HL-60/S4 treated with retinoic acid at 250 ng/mL for 4 days and 3 days (cell line): Measurements from ENCODE around the gene TLL1.

ENCODE experiments used
- in situ Hi-C: fragments of 300-500 bp; cut with MboI; formaldehyde crosslinking; loops from 2 replicates; pipeline ENCODE4 v1.7.0; 2022; ENCODE audit warnings: low sequenced_read_pairs

The TLL1 gene

DNA sequence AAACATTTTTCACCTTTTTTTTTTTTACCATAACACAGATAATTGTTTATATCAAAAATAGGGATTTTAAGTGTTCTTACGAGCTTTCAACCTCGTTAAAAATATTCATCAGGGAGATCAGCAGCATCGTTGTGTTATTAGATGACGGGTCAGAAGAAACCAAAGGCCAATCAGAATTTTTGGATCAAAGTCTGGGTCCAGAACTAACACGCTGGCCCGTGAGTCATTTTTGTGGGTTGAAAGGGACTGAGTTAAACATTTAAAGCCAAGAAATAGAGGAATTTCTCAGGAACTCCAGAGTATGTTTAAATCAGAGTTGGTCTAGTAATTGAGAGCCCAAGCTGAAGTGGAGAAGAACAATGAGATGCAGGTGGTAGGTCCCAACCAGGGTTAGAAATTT lies 170.8 kb downstream of the TLL1 start:
- in situ Hi-C loops, result no loop called here

DNA sequence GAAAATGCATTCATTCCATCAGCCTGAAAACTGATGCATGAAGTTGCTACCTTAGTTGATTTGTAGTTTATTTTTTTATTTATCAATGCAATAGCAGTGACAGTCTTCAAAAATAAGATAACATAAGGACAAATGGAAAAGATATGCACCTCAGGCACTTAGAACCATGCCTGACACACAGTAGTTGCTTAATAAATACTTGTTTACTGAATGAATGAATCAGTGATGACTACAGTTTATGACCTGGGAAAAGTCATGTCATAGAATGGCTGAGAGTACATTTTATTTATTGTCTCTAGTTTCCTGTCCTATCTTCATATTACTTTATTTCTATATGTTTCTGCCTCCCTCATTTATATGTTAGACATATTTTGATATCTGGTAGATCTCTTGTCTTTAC lies 171.8 kb downstream of the TLL1 start:
- in situ Hi-C loops, result no loop called here

GRCh38 chr4:166045457-166045856 lies 172.4 kb downstream of the TLL1 start:
- in situ Hi-C loops, result no loop called here

GRCh38 chr4:166049036-166049435 lies 176.0 kb downstream of the TLL1 start:
- in situ Hi-C loops, result no loop called here

DNA sequence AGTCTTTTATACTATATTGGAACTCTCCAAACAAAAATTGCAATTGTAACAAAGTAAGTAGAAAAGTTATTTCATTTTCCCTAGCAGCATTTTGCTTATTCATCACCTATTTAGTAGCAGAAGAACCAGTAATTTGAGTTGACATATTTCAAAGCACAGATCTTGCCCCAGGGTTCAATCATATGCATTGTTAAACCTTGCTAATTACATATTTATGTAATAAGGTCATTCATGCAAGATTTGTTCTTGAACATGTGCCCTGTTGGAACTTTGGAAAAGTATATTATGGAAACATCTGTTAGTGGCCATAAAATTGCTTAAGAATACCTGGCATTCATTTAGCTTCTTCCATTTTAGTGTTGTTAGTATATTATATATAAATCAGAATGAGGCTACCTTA lies 191.7 kb downstream of the TLL1 start:
- in situ Hi-C loops, result no loop called here

DNA sequence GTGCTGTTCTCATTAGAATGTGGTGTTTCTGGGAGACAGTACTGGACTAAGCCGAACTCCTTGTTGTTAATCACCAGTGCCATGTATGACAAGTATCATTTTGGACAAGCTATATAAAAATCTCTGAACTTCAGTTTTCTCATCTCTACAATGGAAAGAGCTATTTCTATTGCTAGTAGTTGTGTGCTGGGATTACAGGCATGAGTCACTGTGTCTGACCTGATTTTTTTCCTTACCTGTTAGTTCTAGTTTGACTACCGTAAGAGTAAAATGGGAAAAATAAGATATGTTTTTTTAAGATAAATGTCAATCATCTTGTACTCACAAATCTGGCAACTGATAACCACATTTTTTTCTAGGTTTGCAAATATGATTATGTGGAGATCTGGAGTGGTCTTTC lies 192.3 kb downstream of the TLL1 start:
- in situ Hi-C loops, result no loop called here

GRCh38 chr4:166066936-166067335 lies 193.9 kb downstream of the TLL1 start:
- in situ Hi-C loops, result no loop called here

DNA sequence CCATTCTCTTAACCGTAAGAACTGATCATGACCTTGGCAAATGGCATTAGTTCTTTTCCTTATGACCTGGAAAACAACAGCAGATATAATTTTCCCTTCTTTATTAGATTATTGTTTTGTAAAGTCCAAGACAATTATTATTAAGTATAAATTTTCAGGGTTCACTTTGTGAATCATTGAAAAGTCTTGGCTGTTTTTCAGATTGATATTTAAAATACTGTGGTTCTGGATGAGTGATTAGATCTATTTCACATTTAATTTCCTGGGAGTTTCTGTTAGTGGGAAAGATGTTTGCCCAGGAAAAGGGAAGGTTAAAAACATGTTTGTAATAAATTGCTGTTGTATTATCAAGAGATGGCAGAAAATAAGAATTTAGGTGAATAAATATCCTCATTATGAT lies 194.9 kb downstream of the TLL1 start:
- in situ Hi-C loops, result no loop called here

DNA sequence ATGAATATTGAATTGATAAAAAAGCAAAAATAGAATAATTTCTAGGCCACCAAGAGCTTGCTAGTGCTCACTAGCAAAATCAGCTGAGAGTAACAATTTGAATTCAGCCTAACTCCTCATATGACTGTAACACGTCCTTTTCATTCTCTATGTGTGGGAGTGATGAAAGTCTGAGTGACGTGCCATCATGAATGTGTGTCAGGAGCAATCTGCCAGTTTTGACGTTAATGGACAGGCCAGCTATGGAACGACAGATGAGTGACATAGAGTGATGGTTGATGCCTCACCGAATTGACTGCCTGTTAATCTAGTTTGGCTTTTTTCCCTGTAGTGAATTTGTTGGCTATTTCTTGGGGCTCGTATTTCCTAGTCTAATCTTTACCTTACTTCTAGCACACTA lies 200.7 kb downstream of the TLL1 start:
- in situ Hi-C loops, result no loop called here

DNA sequence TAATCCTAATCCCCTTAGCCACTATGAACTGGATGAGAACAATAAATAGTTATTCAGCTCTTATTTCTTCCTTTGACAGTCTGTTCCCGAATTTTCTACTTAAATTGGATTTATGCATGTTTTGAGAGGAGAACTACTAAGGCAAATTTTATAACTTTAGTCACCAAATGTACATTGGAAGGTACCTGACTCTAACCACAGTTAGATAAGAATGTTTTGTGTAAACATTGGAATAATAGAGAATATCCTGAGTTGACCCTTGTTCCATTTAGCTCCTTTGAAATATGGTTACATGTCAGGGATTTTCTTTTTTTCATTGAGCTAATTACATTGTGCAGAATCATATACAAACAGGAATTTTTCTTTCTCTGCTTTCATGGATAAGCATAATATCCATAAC lies 202.6 kb downstream of the TLL1 start:
- in situ Hi-C loops, result loop anchor here (25.0 kb wide), 1 partner anchor 538 kb away; no protein-coding TSS in a partner anchor

DNA sequence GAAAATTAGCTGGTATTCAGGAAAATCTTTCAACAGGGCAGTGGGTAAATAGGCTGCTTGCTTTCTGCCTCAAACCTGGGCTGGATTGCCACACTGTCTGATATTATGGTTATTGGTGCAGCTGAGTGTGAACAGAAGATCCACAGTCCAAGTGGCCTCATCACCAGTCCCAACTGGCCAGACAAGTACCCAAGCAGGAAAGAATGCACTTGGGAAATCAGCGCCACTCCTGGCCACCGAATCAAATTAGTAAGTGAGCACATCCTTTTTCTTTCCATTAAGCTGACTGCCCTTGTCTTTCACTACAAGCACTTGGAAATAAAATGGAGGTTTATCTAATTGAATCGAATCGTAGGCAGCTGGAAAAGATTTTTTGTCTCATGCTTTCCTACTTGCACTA lies 204.7 kb downstream of the TLL1 start:
- in situ Hi-C loops, result loop anchor here (25.0 kb wide), 1 partner anchor 540 kb away; no protein-coding TSS in a partner anchor

GRCh38 chr4:166078383-166078782 lies 205.3 kb downstream of the TLL1 start:
- in situ Hi-C loops, result loop anchor here (25.0 kb wide), 1 partner anchor 541 kb away; no protein-coding TSS in a partner anchor

GRCh38 chr4:166078955-166079354 lies 205.9 kb downstream of the TLL1 start:
- in situ Hi-C loops, result loop anchor here (25.0 kb wide), 1 partner anchor 542 kb away; no protein-coding TSS in a partner anchor

DNA sequence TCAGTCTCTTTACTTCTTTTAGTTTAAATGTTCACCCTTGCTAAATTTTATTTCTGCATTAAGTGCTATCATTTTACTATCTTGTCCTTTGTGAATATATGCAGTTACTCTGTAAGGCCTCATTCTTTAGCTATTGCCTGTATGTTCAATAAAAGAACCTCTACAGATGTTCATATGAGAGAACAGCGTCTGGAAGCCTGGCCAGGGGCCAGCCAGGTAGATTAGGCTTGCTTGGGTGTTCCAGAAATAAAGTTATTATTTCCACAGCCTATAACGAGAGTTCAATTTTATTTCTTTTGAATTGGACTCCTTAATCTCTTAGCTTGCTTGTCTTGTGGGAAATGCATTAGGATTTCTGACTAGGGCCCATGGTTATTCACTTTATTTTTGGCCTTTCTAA lies 214.5 kb downstream of the TLL1 start:
- in situ Hi-C loops, result loop anchor here (25.0 kb wide), 1 partner anchor 550 kb away; no protein-coding TSS in a partner anchor

DNA sequence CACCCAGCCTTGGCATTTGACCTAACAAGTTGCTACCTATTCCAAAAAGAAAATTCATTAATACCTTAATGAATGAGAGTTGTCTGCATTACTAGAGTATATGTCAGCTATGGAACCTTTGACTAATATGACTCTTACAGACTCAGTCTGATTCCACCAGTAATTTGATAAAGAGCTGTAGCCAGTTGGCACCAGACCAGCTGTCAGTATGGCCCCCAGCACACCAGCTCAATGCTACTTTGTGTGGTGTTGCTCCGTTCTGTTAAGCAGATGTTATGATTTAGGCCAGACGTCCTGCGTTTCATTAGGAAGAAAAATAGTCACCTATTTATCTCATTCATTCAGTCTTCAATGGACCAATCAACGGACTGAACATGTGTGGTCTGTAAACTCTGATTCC lies 215.5 kb downstream of the TLL1 start:
- in situ Hi-C loops, result loop anchor here (25.0 kb wide), 1 partner anchor 551 kb away; no protein-coding TSS in a partner anchor

- in situ Hi-C loops, result loop anchor here (25.0 kb wide), 1 partner anchor 554 kb away; no protein-coding TSS in a partner anchor
Measured at GRCh38 chr4:166091146-166091545, 218.1 kb downstream of the TLL1 start.

DNA sequence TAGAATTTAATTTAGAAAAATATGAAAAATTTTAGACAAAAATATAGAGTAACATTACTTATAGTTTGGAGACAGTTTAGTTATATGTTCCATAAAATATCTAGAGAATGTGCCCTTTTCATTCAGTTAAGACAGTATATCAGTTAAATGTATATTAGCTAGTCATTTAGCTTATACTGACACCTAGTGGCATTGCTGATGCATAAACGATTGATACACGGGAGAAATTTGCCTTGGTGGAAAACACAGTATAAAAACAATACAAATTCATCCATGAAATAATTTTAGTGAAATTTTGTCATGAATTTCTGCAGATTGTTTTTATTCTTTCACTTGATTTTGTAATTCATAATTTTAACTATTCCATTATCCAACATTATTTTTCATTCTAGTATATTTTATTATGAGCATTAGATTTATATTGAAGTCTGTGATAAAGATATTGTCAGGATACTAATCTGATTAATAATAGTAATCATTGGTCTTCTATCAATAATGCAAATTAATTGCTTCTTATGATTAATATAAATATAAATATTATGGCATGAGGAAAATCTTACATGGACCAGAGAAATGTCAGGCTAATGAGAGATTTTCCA lies 219.0 kb downstream of the TLL1 start:
- in situ Hi-C loops, result loop anchor here (25.0 kb wide), 1 partner anchor 555 kb away; no protein-coding TSS in a partner anchor

DNA sequence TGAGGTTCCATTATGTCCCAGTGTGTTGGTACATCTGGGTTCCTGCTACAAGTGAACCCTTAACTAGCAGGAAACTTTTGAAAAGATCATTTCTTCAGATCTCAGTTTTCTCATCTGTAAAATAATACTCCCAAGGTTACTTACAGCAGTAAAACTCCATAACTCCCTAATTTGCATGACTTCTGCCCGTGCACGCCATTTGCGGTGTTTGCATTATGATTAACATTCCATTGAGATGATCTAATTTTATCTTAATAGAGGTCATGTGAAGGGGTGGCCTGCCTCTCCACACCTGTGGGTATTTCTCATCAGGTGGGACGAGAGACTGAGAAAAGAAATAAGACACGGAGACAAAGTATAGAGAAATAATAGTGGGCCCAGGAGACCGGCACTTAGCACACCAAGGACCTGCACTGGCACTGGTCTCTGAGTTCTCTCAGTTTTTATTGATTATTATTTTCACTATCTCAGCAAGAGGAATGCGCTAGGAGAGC lies 219.8 kb downstream of the TLL1 start:
- in situ Hi-C loops, result loop anchor here (25.0 kb wide), 1 partner anchor 556 kb away; no protein-coding TSS in a partner anchor

DNA sequence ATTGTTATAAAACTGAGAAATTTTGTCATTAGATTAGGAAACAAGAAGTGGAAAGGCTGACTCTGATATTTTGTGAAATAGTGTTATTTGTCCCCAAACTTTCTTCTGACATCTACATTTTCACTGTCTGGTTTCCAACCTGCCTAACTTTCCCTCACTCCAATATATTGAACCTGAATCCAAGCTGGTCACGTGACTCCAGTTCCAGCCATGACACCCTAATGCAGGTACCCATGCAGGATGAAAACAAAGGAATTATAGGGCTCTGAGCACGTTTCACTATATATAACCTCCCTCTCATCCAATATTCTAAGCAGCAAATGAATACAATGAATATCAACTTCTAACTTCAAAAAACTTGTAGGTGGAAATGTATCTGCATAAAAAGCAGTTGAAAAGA lies 231.6 kb downstream of the TLL1 start:
- in situ Hi-C loops, result no loop called here

DNA sequence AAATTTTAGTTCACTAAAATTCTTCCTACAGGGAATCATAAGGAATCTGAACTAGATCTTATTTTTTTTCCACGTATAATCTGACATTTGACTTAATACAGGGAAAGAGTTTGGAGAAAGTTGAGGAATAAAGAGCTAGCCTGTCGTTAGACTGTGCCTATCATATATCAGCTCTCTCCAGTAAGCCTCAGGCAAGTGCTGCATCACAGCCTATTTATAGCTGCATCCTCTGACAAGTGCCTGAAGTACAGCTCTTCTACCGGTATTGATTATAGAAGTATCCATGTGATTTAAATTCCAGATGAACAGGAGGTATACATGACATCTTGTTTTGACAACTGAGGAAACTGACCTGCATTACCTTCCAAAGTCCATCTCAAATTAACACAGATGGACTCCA lies 248.9 kb downstream of the TLL1 start:
- in situ Hi-C loops, result no loop called here

DNA sequence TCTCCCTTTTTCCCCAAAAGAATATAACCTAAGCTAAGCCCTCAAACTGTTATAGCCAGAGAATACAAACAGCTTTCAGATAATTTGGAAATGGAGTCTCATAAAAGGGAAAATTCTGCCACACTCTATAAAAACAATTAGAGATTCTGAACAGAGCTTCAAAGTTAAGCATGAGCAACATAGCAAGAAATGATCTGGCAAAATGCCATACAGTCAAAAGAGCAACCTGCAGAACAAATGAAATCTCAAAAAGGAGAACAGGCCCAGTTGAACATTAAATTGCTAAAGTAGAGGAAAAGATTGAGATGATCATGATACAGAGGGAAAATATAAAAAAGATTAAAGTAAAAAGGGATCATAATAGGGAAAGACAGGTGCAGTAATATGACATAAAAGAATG lies 250.5 kb downstream of the TLL1 start:
- in situ Hi-C loops, result no loop called here

DNA sequence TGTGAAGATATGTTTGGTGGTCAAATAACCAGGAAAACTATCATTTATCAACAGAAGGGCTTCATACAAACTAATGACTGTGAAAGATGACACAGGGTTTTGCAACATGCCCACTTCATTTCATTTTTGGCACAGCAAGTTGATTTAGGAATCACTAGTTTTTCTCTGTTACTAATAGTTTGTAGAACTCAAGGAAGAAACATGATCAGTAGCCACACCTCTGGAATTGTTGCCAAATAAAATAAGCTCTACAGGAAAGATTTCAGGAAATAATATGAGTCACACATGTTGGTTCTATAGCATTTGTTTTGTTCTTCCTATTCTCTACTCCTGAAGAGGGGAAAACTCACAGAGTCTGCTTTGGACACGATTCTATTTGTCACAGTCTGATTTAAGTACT lies 255.4 kb downstream of the TLL1 start:
- in situ Hi-C loops, result no loop called here

DNA sequence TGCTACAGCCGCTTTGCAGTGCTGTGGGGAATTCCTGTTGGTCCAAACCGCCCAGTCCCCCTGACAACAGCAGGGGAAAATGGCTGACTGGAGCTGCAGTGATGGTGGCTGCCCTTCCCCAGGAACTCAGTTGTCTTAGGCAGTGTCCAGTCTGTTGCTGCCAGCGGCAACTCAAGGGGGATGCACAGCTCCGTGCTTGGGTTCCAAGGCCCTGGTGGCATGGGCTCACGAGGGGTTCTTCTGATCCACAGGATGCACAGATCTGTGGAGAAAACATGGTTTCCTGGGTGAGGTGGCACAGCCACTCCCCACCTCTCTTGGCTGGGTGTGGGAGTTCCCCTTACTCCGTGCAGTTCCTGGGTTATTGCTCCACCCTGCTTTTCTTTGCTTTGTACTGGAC lies 261.2 kb downstream of the TLL1 start:
- in situ Hi-C loops, result no loop called here
